CD4-positive, CD25-positive, alpha-beta regulatory T cell (primary cell): ENCODE results near the gene C13orf42. TPM values are rescaled to one million over a fixed set of nuclear protein-coding genes. Genes with fewer than 3 reads are reported as not detected.
A peak's percentile ranks its signal among the peaks of the same experiment; 100 is the strongest.

Experiments
- ATAC-seq, 2 donors: fragments of 150-1000 bp; cut with Tn5 transposase; one replicate each; pipeline ENCODE4 v1.10.0; 2021; ENCODE audit warnings: low read depth in 2 of 2, moderate number of reproducible peaks in 2 of 2, moderate library complexity in 1 of 2
- DNase-seq, 3 donors: peaks; one replicate each; pipeline versions ENCODE4 v3.0.0 to v3.0.0-alpha.2; 2012 to 2022; ENCODE audit warnings: mixed read lengths in 1 of 3
- H3K27ac ChIP-seq: one replicate; pipeline ENCODE4 v1.7.0; 2013; ENCODE audit warnings: mild to moderate bottlenecking, low read length; ENCODE audit not compliant: insufficient read depth, poor library complexity, severe bottlenecking
- H3K27me3 ChIP-seq: one replicate; pipeline ENCODE4 v1.7.0; 2013; ENCODE audit warnings: low read length; ENCODE audit not compliant: control insufficient read depth, insufficient read depth
- H3K36me3 ChIP-seq: one replicate; pipeline ENCODE4 v1.7.0; 2013; ENCODE audit warnings: mild to moderate bottlenecking, low read length, moderate library complexity; ENCODE audit not compliant: control insufficient read depth, insufficient read depth
- H3K4me1 ChIP-seq: 2 replicates; pipeline ENCODE4 v1.7.0; 2013; ENCODE audit warnings: mild to moderate bottlenecking, low read length; ENCODE audit not compliant: insufficient read depth, control insufficient read depth, poor library complexity, severe bottlenecking
- H3K4me3 ChIP-seq: one replicate; pipeline ENCODE4 v1.7.0; 2013; ENCODE audit warnings: low read depth, mild to moderate bottlenecking, low read length, moderate library complexity
- H3K9me3 ChIP-seq, 2 experiments: 1 replicate in 1 of 2; 2 replicates in 1 of 2; pipeline ENCODE4 v1.7.0; 2013; ENCODE audit warnings: low read length in 2 of 2, mild to moderate bottlenecking in 1 of 2, moderate library complexity in 1 of 2; ENCODE audit not compliant: control insufficient read depth in 2 of 2
- H3K27ac Mint-ChIP-seq, 3 donors: one replicate each; pipeline ENCODE4 v1.8.0; 2020 to 2022; ENCODE audit warnings: mild to moderate bottlenecking in 3 of 3, mixed read lengths in 3 of 3, moderate library complexity in 2 of 3
- H3K27me3 Mint-ChIP-seq: one replicate; pipeline ENCODE4 v1.8.0; 2022; ENCODE audit warnings: mild to moderate bottlenecking, mixed read lengths
- H3K36me3 Mint-ChIP-seq: one replicate; pipeline ENCODE4 v1.8.0; 2020; ENCODE audit warnings: mixed read lengths
- H3K4me1 Mint-ChIP-seq, 4 donors: one replicate each; pipeline ENCODE4 v1.8.0; 2020 to 2022; ENCODE audit warnings: mixed read lengths in 4 of 4, mild to moderate bottlenecking in 1 of 4
- H3K4me3 Mint-ChIP-seq, 4 donors: one replicate each; pipeline ENCODE4 v1.8.0; 2020 to 2022; ENCODE audit warnings: mild to moderate bottlenecking in 4 of 4, mixed read lengths in 4 of 4, moderate library complexity in 3 of 4
- H3K9me3 Mint-ChIP-seq, 7 donors: one replicate each; pipeline ENCODE4 v1.8.0; 2020 to 2022; ENCODE audit warnings: mixed read lengths in 7 of 7, mild to moderate bottlenecking in 3 of 7, moderate library complexity in 2 of 7
- polyA plus RNA-seq, 4 donors: library from polyadenylated mRNA; unstranded; fragments of 300-500 nt; fragmentation: Illumina TruSeq; gene quantifications; one replicate each; pipeline ENCODE4 v1.2.3, GENCODE V29; 2021
- total RNA-seq: library from RNA; stranded (reverse); gene quantifications from one replicate; pipeline ENCODE4 v1.2.3, GENCODE V29; 2022

The C13orf42 gene
- total and polyA plus RNA-seq, 5 donors from 2014 or later: not detected

DNA sequence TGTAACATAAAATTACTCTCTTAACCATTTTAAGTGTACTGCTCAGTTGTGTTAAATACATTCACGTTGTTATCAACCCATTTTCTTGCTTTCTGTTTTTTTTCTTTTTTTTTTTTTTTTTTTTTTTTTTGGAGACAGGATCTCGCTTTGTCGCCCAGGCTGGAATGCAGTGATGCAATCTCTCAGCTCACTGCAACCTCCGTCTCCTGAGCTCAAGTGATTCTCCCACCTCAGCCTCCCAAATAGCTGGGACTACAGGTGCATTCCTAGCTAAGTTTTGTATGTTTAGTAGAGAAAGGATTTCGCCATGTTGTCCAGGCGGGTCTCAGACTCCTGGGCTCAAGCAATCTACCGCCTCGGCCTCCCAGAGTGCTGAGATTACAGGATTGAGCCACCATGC, 42.5 kb upstream of the C13orf42 start:
- H3K27me3 ChIP-seq: peaks cover 3% of the 10 kb centered on the region
- no peak for DNase-seq
- H3K9me3 ChIP-seq: no peaks in the 10 kb centered on the region
- H3K4me1 ChIP-seq: no peaks in the 10 kb centered on the region
- Mint-ChIP-seq H3K4me3 (no peak overlapping the region), H3K9me3 (peaks cover 0 to 2% (median 0%) of the 10 kb centered on the region in 7 donors), H3K4me1 (peaks cover 0 to 3% (median 0%) of the 10 kb centered on the region in 4 donors), H3K36me3 (no peaks in the 10 kb centered on the region), H3K27ac (no peak overlapping the region), H3K27me3 (peaks cover 26% of the 10 kb centered on the region)
- no peaks in the 10 kb centered on the region for H3K36me3 ChIP-seq
- no peak overlapping the region for H3K4me3 ChIP-seq
- no peak overlapping the region for H3K27ac ChIP-seq
- no peak for ATAC-seq

DNA sequence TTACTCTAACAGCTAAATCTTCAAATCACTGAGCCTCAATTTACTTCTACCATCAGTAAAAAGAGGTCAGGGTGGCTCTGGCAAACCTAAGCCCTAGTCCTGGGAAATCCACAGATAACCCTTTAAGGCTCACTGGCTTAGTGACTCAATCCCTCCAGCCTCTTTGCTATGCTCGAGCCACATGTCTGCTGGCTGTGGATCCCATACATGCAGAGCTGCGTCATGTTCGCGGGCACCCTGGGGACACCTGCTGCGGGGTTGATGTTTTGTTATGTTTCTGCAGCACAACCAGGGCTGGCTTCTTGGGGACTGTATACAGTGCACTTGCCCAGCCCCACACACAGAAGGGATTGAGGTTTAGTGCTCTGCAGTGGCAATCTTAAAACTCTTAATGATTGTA, 41.6 kb upstream of the C13orf42 start:
- Mint-ChIP-seq H3K4me3 (no peak overlapping the region), H3K4me1 (peaks cover 0 to 6% (median 0%) of the 10 kb centered on the region in 4 donors)

DNA sequence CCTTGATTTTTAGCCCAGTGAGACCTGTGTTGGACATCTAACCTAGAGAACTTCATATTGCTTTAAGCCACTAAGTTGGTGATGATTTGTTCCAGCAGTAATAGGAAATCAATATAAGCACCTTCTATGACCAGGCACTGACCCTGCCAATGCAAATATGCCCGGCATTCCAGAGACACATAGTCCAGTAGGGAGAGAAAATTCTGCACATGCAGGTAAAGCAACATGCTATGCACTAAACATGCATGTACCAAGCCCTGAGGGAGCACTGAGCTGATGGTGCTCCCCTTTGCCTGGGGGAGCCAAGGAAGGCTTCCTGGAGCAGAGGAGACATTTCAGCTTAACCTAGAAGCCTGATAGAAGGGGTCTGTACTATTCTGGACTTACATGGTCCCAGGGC, 40.4 kb upstream of the C13orf42 start:
- no peak for ATAC-seq

More for the DNA sequence above, 41.6 kb upstream of the C13orf42 start:
- H3K27me3 ChIP-seq: peaks cover 3% of the 10 kb centered on the region
- no peak overlapping the region for H3K27ac ChIP-seq
- no peak for DNase-seq
- Mint-ChIP-seq H3K27ac (no peak overlapping the region), H3K9me3 (peaks cover 0 to 2% (median 0%) of the 10 kb centered on the region in 7 donors), H3K36me3 (no peaks in the 10 kb centered on the region), H3K27me3 (peaks cover 31% of the 10 kb centered on the region)
- ATAC-seq: no peak
- H3K36me3 ChIP-seq: no peaks in the 10 kb centered on the region
- H3K4me3 ChIP-seq: no peak overlapping the region
- H3K9me3 ChIP-seq: no peaks in the 10 kb centered on the region
- H3K4me1 ChIP-seq: no peaks in the 10 kb centered on the region

DNA sequence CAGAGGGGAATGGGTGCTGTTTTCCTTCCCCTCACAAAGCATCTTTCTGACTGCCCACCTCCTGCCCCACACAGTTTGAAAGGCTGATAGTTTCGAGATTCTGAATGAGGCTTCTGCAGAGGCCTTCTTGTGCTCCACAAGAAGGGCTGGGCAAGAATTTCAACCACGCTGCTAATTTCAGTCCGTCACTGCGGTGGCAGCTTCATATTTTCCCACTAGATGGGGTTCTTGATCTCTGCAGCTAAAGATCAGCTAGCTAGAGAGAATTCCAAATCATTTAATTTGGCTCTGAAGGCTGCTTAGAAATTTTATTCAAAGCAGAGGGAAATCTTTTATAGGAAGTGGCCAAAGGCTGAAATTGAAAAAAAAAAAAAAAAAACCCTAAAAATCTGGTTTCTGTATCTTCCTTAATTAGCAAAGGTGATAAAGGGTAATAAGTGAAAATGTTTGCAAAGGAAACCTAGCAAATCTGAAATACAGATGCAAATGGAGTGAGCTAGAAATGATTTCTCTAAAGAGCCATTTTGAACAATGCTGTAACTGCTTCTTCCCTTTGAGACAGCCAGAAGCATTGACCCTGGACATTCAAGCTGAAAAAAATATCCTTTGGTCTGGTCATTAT, 38.0 kb upstream of the C13orf42 start:
- no peak overlapping the region for H3K27ac Mint-ChIP-seq
- no peak overlapping the region for H3K27ac ChIP-seq
- no peak overlapping the region for H3K4me3 ChIP-seq
- H3K9me3 ChIP-seq: peaks cover 2 to 3% of the 10 kb centered on the region in 2 experiments
- H3K4me1 ChIP-seq: no peaks in the 10 kb centered on the region
- H3K36me3 Mint-ChIP-seq: no peaks in the 10 kb centered on the region
- no peak overlapping the region for H3K4me3 Mint-ChIP-seq
- no peaks in the 10 kb centered on the region for H3K36me3 ChIP-seq
- ATAC-seq (no peak), DNase-seq (peak in 1 of 3 donors; percentile 5)
- H3K4me1 Mint-ChIP-seq: peaks cover 0 to 3% (median 0%) of the 10 kb centered on the region in 4 donors
- peaks cover 2% of the 10 kb centered on the region for H3K27me3 ChIP-seq
- H3K27me3 Mint-ChIP-seq: peaks cover 49% of the 10 kb centered on the region
- H3K9me3 Mint-ChIP-seq: peaks cover 0 to 2% (median 0%) of the 10 kb centered on the region in 7 donors

More for the DNA sequence above, 40.4 kb upstream of the C13orf42 start:
- Histone ChIP-seq H3K36me3 (no peaks in the 10 kb centered on the region), H3K4me1 (no peaks in the 10 kb centered on the region), H3K27ac (no peak overlapping the region), H3K27me3 (peaks cover 3% of the 10 kb centered on the region), H3K4me3 (no peak overlapping the region), H3K9me3 (no peaks in the 10 kb centered on the region)
- DNase-seq: no peak
- H3K9me3 Mint-ChIP-seq: peaks cover 0 to 2% (median 0%) of the 10 kb centered on the region in 7 donors
- H3K27me3 Mint-ChIP-seq: peaks cover 36% of the 10 kb centered on the region
- H3K4me3 Mint-ChIP-seq: no peak overlapping the region
- H3K36me3 Mint-ChIP-seq: no peaks in the 10 kb centered on the region
- no peak overlapping the region for H3K27ac Mint-ChIP-seq
- H3K4me1 Mint-ChIP-seq: peaks cover 0 to 6% (median 0%) of the 10 kb centered on the region in 4 donors

DNA sequence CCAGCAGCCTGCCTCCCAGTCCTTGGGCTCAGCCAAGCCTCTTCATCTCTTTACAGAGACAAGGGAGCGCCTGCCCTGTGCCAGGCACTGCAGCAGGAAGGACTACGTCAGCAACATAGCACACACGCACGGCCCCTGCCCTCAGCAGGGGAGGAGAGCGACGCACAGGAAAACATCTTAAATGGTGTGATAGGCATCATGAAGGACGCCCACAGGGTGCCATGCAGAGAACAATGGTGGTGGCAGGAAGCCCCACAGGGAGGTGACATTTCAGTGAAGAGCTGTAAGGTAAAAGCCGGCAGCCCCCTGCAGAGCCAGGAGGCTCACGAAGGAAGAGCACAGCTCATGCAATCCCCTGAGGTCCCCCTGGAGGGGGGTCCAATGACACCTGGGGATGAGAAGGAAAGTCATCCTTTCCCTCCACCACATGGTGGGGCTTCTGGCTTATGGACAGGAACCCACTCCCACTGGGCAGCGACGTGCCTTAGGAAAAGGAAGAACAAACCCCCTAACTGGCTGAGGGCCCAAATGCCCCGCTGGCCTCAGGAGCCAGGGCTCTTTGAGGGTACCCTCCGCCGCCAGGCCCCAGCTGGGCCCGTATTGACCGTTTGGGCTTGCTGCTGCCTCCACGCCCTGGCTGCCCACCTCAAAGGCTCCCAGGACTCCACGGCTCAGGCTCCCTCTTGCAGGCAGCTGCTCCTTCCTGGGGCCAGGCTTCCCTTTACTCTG, 37.3 kb upstream of the C13orf42 start:
- Histone ChIP-seq H3K4me1 (no peaks in the 10 kb centered on the region), H3K36me3 (no peaks in the 10 kb centered on the region), H3K9me3 (peaks cover 3 to 6% of the 10 kb centered on the region in 2 experiments), H3K4me3 (no peak overlapping the region), H3K27me3 (no peaks in the 10 kb centered on the region), H3K27ac (no peak overlapping the region)
- no peak for ATAC-seq
- peak in 1 of 3 donors; percentile 57 for DNase-seq
- no peaks in the 10 kb centered on the region for H3K36me3 Mint-ChIP-seq
- H3K27ac Mint-ChIP-seq: no peak overlapping the region
- H3K4me3 Mint-ChIP-seq: no peak overlapping the region
- peaks cover 53% of the 10 kb centered on the region for H3K27me3 Mint-ChIP-seq
- peaks cover 0 to 2% (median 0%) of the 10 kb centered on the region in 7 donors for H3K9me3 Mint-ChIP-seq
- H3K4me1 Mint-ChIP-seq: peaks cover 0 to 3% (median 0%) of the 10 kb centered on the region in 4 donors

DNA sequence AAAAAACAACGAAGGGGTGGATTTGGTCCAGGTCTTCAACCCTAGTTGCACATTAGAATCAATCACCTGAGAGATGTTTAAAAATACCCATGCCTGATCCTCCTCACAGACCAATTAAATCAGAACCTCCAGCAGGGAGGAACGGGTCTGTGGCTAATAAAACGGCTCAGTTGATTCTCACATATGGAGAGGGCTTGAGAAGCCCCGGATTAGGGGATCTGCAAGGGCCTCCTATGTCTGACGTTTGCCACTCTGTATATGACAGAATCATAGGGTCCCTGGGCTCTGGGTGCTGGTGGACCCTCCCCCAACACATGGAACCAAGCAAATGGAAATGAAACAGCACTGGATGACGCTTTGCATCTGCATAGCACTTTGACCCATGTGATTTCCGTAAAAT, 36.7 kb upstream of the C13orf42 start:
- H3K27ac Mint-ChIP-seq: no peak overlapping the region
- no peak for ATAC-seq

DNA sequence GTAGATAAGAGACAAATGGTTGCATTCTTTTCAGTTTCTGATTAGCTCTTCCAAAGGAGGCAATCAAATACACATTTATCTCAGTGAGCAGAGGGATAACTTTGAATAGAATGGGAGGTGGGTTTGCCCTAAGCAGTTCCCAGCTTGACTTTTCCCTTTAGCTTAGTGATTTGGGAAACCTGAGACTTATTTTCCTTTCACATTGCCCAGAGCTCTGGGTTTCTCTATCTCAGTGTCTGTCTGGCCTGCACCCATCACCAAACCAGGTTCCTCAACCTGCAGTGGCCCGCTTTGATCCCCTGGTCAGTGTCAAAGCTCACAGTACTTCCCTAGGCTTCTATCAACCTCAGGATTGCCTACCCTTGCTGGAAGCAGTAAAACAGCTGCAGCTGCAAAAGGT, 35.6 kb upstream of the C13orf42 start:
- Mint-ChIP-seq H3K4me3 (no peak overlapping the region), H3K27me3 (peaks cover 51% of the 10 kb centered on the region), H3K27ac (no peak overlapping the region), H3K4me1 (peaks cover 0 to 3% (median 0%) of the 10 kb centered on the region in 4 donors), H3K36me3 (no peaks in the 10 kb centered on the region), H3K9me3 (peaks cover 0 to 2% (median 0%) of the 10 kb centered on the region in 7 donors)
- H3K4me1 ChIP-seq: no peaks in the 10 kb centered on the region
- H3K27me3 ChIP-seq: peaks cover 4% of the 10 kb centered on the region
- ATAC-seq (no peak), DNase-seq (no peak)
- peaks cover 3 to 6% of the 10 kb centered on the region in 2 experiments for H3K9me3 ChIP-seq
- no peak overlapping the region for H3K4me3 ChIP-seq
- no peaks in the 10 kb centered on the region for H3K36me3 ChIP-seq
- H3K27ac ChIP-seq: no peak overlapping the region

More for the DNA sequence above, 36.7 kb upstream of the C13orf42 start:
- H3K9me3 ChIP-seq: peaks cover 3 to 6% of the 10 kb centered on the region in 2 experiments
- H3K4me3 ChIP-seq: no peak overlapping the region
- H3K27ac ChIP-seq: no peak overlapping the region
- Mint-ChIP-seq H3K4me1 (peaks cover 0 to 3% (median 0%) of the 10 kb centered on the region in 4 donors), H3K9me3 (peaks cover 0 to 2% (median 0%) of the 10 kb centered on the region in 7 donors), H3K27me3 (peaks cover 54% of the 10 kb centered on the region), H3K4me3 (no peak overlapping the region), H3K36me3 (no peaks in the 10 kb centered on the region)
- H3K27me3 ChIP-seq: no peaks in the 10 kb centered on the region
- no peak for DNase-seq
- no peaks in the 10 kb centered on the region for H3K36me3 ChIP-seq
- H3K4me1 ChIP-seq: no peaks in the 10 kb centered on the region
